Measurements from ENCODE around the gene PRKAR2B. TPM values are rescaled to one million over a fixed set of nuclear protein-coding genes. Genes with fewer than 3 reads are reported as not detected.

PRKAR2B gene
- total RNA-seq, 1 donor from 2014 or later, result 43.4 TPM

DNA sequence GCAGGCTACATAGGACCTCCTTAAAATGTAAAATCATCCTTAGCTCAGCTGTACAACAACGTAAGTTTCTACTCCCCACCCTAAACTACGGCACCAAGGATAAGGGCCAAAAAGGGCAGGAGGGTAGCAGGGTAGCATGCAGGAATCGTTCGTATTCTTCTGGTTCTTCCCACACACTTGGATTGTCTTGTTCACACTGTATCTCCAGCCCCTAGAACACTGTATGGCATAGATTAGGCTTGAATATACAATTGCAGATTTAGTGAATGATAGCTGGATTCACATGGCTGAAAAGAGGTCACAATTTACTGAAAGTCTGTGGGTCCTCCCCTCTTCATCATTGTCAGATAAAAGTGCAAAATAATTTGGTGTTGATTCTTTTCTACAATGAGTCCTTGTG, 28.2 kb upstream of the PRKAR2B start:
- DNase-seq (ENCODE audit: low spot score), result no peak
- H4K20me1 ChIP-seq (ENCODE audit: low read depth), result no peaks in the 10 kb centered on the region
- no peak overlapping the region for H3K4me3 Mint-ChIP-seq
- H3K4me3 ChIP-seq, result no peak overlapping the region
- H3K27me3 Mint-ChIP-seq (ENCODE audit: insufficient read depth, low read depth), result peaks cover 2% of the 10 kb centered on the region
- no peaks in the 10 kb centered on the region for H3K9me3 ChIP-seq (ENCODE audit: low read depth)
- no peaks in the 10 kb centered on the region for H3K36me3 ChIP-seq
- H3K36me3 Mint-ChIP-seq, result peaks cover under 1% of the 10 kb centered on the region
- no peaks in the 10 kb centered on the region for H3K9me3 Mint-ChIP-seq
- H3K27ac ChIP-seq, result no peak overlapping the region
- H3K9ac ChIP-seq, result no peak overlapping the region
- peaks cover 20% of the 10 kb centered on the region for H3K4me1 Mint-ChIP-seq
- H3K27me3 ChIP-seq, result no peaks in the 10 kb centered on the region
- H3F3A ChIP-seq (ENCODE audit: low read depth), result no peaks in the 10 kb centered on the region
- no peaks in the 10 kb centered on the region for H3K4me1 ChIP-seq
- H3K27ac Mint-ChIP-seq, result no peak overlapping the region
- no peak overlapping the region for H2AFZ ChIP-seq (replicated peaks)
- no peak overlapping the region for H3K4me2 ChIP-seq
- H3K79me2 ChIP-seq (ENCODE audit: low read depth), result no peaks in the 10 kb centered on the region
- TF ChIP-seq, protein P1, sequence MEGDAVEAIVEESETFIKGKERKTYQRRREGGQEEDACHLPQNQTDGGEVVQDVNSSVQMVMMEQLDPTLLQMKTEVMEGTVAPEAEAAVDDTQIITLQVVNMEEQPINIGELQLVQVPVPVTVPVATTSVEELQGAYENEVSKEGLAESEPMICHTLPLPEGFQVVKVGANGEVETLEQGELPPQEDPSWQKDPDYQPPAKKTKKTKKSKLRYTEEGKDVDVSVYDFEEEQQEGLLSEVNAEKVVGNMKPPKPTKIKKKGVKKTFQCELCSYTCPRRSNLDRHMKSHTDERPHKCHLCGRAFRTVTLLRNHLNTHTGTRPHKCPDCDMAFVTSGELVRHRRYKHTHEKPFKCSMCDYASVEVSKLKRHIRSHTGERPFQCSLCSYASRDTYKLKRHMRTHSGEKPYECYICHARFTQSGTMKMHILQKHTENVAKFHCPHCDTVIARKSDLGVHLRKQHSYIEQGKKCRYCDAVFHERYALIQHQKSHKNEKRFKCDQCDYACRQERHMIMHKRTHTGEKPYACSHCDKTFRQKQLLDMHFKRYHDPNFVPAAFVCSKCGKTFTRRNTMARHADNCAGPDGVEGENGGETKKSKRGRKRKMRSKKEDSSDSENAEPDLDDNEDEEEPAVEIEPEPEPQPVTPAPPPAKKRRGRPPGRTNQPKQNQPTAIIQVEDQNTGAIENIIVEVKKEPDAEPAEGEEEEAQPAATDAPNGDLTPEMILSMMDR (IDR thresholded peaks at IDR 0.05), result no peak
- TF ChIP-seq EZH2phosphoT487 (IDR thresholded peaks at IDR 0.05) (no peak), EZH2 (IDR thresholded peaks at IDR 0.05) (no peak)

DNA sequence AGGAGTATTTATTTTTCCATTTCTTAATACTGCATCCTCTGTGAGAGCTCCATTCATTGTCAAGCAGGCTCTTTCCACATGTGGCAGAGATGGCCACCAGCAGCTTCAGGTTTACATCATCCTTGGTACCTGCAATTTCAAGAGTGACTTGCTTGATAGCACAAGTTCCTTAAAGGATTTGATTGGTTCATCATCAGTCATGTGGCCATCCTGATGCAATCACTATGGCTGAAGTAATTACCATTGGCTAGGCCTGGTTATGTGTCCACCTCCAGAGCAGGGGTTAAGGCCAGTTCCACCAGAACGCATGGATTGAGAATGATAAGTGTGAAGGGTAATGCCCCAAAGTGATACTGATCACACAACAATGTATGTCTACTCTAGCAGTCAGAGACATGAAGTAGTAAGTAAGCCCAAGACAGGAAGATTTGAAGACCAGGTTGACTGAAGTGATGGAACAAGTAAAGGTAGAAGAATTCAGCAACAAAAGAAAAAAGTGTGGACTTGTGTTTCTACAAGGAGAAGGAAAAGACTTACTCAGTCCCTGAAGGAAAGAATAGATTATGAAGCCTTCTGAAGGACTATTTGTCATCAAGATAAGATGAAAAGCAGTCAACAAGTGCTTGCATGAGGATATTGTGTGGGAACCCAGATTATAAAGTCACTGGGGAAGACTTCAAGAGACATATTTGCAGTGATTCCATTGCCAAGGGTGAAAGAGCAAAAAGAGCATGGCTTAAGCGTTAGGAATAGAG, 26.4 kb upstream of the PRKAR2B start:
- DNase-seq (ENCODE audit: low spot score), result no peak
- Histone ChIP-seq H3K36me3 (no peaks in the 10 kb centered on the region), H3K27me3 (no peaks in the 10 kb centered on the region), H3K79me2 (ENCODE audit: low read depth) (no peaks in the 10 kb centered on the region), H3K27ac (no peak overlapping the region), H4K20me1 (ENCODE audit: low read depth) (no peaks in the 10 kb centered on the region), H3K9me3 (ENCODE audit: low read depth) (no peaks in the 10 kb centered on the region), H3K4me1 (no peaks in the 10 kb centered on the region), H3F3A (ENCODE audit: low read depth) (no peaks in the 10 kb centered on the region), H3K9ac (no peak overlapping the region), H3K4me3 (no peak overlapping the region), H2AFZ (replicated peaks) (no peak overlapping the region), H3K4me2 (no peak overlapping the region)
- peaks cover 2% of the 10 kb centered on the region for H3K27me3 Mint-ChIP-seq (ENCODE audit: insufficient read depth, low read depth)
- H3K4me1 Mint-ChIP-seq, result peaks cover 20% of the 10 kb centered on the region
- H3K4me3 Mint-ChIP-seq, result no peak overlapping the region
- no peaks in the 10 kb centered on the region for H3K9me3 Mint-ChIP-seq
- TF ChIP-seq, protein P1 (IDR thresholded peaks at IDR 0.05), result no peak
- TF ChIP-seq EZH2phosphoT487 (IDR thresholded peaks at IDR 0.05), result no peak
- TF ChIP-seq EZH2 (IDR thresholded peaks at IDR 0.05), result no peak
- no peaks in the 10 kb centered on the region for H3K36me3 Mint-ChIP-seq
- H3K27ac Mint-ChIP-seq, result no peak overlapping the region

DNA sequence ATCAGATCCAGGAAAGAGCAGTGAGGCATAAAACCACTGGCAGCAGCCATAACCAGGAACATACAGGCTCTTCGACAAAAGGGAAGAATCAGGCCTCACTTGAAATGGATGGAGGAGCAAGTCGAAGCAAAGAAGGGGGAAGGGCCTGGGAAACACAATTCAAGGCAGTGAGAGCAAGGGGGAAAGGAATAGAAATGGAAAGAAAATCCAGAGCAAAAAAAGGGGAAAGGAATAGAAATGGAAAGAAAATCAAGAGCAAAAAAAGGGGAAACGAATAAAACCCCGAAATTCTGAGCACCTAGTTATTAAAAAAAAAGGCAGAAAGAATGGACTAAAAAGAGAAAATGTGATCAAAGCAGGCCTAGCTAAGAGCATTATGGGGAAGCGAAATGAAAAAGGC, 24.1 kb upstream of the PRKAR2B start:
- Histone ChIP-seq H3K9ac (no peak overlapping the region), H3K4me1 (no peaks in the 10 kb centered on the region), H3F3A (ENCODE audit: low read depth) (no peaks in the 10 kb centered on the region), H2AFZ (replicated peaks) (peak overlapping the region; percentile 64), H4K20me1 (ENCODE audit: low read depth) (no peaks in the 10 kb centered on the region), H3K27me3 (no peaks in the 10 kb centered on the region), H3K4me3 (no peak overlapping the region), H3K36me3 (no peaks in the 10 kb centered on the region), H3K79me2 (ENCODE audit: low read depth) (no peaks in the 10 kb centered on the region), H3K4me2 (no peak overlapping the region), H3K9me3 (ENCODE audit: low read depth) (no peaks in the 10 kb centered on the region), H3K27ac (no peak overlapping the region)
- Mint-ChIP-seq H3K9me3 (no peaks in the 10 kb centered on the region), H3K4me3 (no peak overlapping the region), H3K36me3 (no peaks in the 10 kb centered on the region), H3K27me3 (ENCODE audit: insufficient read depth, low read depth) (no peaks in the 10 kb centered on the region), H3K4me1 (peaks cover 12% of the 10 kb centered on the region), H3K27ac (no peak overlapping the region)
- DNase-seq (ENCODE audit: low spot score), result no peak
- TF ChIP-seq EZH2 (IDR thresholded peaks at IDR 0.05), result no peak
- TF ChIP-seq, protein P1 (IDR thresholded peaks at IDR 0.05), result no peak
- TF ChIP-seq EZH2phosphoT487 (IDR thresholded peaks at IDR 0.05), result no peak

Data from neural progenitor cell (in vitro differentiated cells).